Panc1 (cell line): Measurements from ENCODE around the gene RETNLB. TPM values are rescaled to one million over a fixed set of nuclear protein-coding genes. Genes with fewer than 3 reads are reported as not detected.

ENCODE experiments used
- ATAC-seq: fragments of 200-7000 bp; cut with Tn5 transposase; 2 replicates; pipeline ENCODE4 v1.9.1; 2020; ENCODE audit warnings: mild to moderate bottlenecking, moderate library complexity
- BruUV-seq: library from RNA; stranded (reverse); fragments of 400-500 nt; replicated peaks from 2 replicates; lab custom pipeline; 2021; lab: Mats Ljungman, UMichigan
- CTCF ChIA-PET: fragments of 300-600 bp; sonication (Branson Sonifier 250); formaldehyde crosslinking; loops from one replicate; lab custom pipeline; 2022; ENCODE audit warnings: antibody characterized with exemption; lab: Charles Lee
- POLR2A ChIA-PET: fragments of 300-600 bp; sonication (Branson Sonifier 250); formaldehyde crosslinking; loops from one replicate; lab custom pipeline; 2022; ENCODE audit warnings: antibody characterized with exemption; lab: Charles Lee
- DNase-seq: peaks from one replicate; pipeline ENCODE4 v3.0.0-alpha.2; 2010; ENCODE audit warnings: low read depth, low spot score
- H3K27ac ChIP-seq: 2 replicates; pipeline ENCODE4 v1.5.1; 2011; ENCODE audit warnings: mild to moderate bottlenecking, low read length, inconsistent platforms
- H3K27me3 ChIP-seq: fragments of 200-500 bp; sonication (Bioruptor generic); 2 replicates; pipeline ENCODE4 v1.6.0; 2014; ENCODE audit warnings: low read length, inconsistent platforms; ENCODE audit not compliant: control insufficient read depth, insufficient read depth
- H3K36me3 ChIP-seq: fragments of 200-500 bp; sonication (Bioruptor generic); 2 replicates; pipeline ENCODE4 v1.5.1; 2014; ENCODE audit warnings: inconsistent platforms, mild to moderate bottlenecking, low read length, moderate library complexity; ENCODE audit not compliant: control insufficient read depth, insufficient read depth
- H3K4me1 ChIP-seq: 2 replicates; pipeline ENCODE4 v1.5.1; 2011; ENCODE audit warnings: inconsistent platforms, mild to moderate bottlenecking, low read length, moderate library complexity; ENCODE audit not compliant: control insufficient read depth, insufficient read depth
- H3K4me3 ChIP-seq, 2 experiments: 2 replicates each; pipeline ENCODE4 v1.5.1; 2011 to 2012; ENCODE audit warnings: low read depth in 2 of 2, low read length in 2 of 2, mild to moderate bottlenecking in 2 of 2, inconsistent platforms in 1 of 2, moderate library complexity in 1 of 2
- H3K9me3 ChIP-seq: fragments of 200-500 bp; sonication (Bioruptor generic); 2 replicates; pipeline ENCODE4 v1.5.1; 2014; ENCODE audit warnings: low read depth, mild to moderate bottlenecking, inconsistent platforms, low read length, moderate library complexity; ENCODE audit not compliant: control insufficient read depth, insufficient read depth
- POLR2AphosphoS5 ChIP-seq: IDR thresholded peaks from 2 replicates; pipeline ENCODE4 v1.6.1; 2012; ENCODE audit warnings: mild to moderate bottlenecking, low read depth, low read length, moderate library complexity
- SIN3A ChIP-seq: IDR thresholded peaks from 2 replicates; pipeline ENCODE4 v1.6.1; 2012; ENCODE audit warnings: low read depth, mild to moderate bottlenecking, low read length, moderate library complexity, borderline replicate concordance; ENCODE audit not compliant: insufficient read depth
- TCF7L2 ChIP-seq: IDR thresholded peaks from 2 replicates; pipeline ENCODE4 v1.6.1; 2011; ENCODE audit warnings: mild to moderate bottlenecking, low read depth, low read length, inconsistent platforms
- in situ Hi-C: cut with HindIII; loops from 2 replicates; pipeline ENCODE4 v1.10.0; 2016; ENCODE audit warnings: low sequenced_read_pairs, low pct_unique_long_range_greater_than_20kb
- intact Hi-C: fragments of 100-400 bp; cut with micrococcal nuclease; formaldehyde crosslinking; loops from one replicate; pipeline ENCODE4 v1.10.0; 2022; ENCODE audit not compliant: unreplicated experiment
- total RNA-seq: library from RNA; stranded (reverse); gene quantifications from one replicate; pipeline ENCODE4 v1.2.1, GENCODE V29; 2021; ENCODE audit not compliant: unreplicated experiment
- TF ChIP-seq, protein P1 (sequence below): fragments of 450-650 bp; IDR thresholded peaks from 2 replicates; pipeline ENCODE4 v1.5.1; 2017; ENCODE audit warnings: mild to moderate bottlenecking
- TF ChIP-seq, protein P2 (sequence below), 2 experiments: IDR thresholded peaks; 2 replicates each; pipeline ENCODE4 v1.6.1; 2011 to 2012; ENCODE audit warnings: low read depth in 2 of 2, control low read depth in 1 of 2, low read length in 1 of 2, mild to moderate bottlenecking in 1 of 2, moderate library complexity in 1 of 2; ENCODE audit not compliant: insufficient read depth in 1 of 2

RETNLB gene
- total RNA-seq, 1 experiment from 2014 or later: not detected

DNA sequence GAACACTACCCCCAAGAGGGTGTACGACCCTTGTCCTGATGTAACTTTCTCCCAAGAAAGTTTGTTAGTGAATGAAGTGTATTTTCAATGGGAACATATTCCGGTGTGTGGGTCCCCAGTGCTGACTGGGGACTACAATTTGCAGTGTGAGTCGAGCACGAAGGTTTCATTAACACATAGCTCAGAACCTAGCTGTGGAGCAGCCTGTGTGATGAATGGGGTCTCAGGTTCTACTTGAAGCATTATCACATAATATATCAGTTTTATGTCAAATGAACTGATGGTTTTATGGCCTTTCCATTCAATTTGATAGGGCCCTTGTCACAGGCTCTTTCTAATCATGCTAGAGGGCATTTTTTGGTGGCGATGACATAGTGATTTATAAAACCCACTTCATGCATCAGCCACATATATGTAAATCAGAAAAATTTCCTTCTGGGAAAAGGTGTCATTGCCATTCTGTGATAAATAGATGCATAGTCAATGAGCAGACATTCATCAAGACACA lies 44.1 kb downstream of the RETNLB start:
- H3K27ac ChIP-seq: no peak overlapping the region
- in situ Hi-C loops: no loop called here
- intact Hi-C loops: no loop called here
- ChIA-PET POLR2A (no interaction called here), CTCF (no interaction called here)
- H3K27me3 ChIP-seq: peaks cover 8% of the 10 kb centered on the region
- ATAC-seq (no peak), DNase-seq (no peak)
- BruUV-seq: no TSS peak
- no peaks in the 10 kb centered on the region for H3K9me3 ChIP-seq
- no peaks in the 10 kb centered on the region for H3K36me3 ChIP-seq
- H3K4me1 ChIP-seq: no peaks in the 10 kb centered on the region
- H3K4me3 ChIP-seq: no peak overlapping the region
- TF ChIP-seq POLR2AphosphoS5 (no peak), TCF7L2 (no peak), SIN3A (no peak)
- TF ChIP-seq, protein P1, sequence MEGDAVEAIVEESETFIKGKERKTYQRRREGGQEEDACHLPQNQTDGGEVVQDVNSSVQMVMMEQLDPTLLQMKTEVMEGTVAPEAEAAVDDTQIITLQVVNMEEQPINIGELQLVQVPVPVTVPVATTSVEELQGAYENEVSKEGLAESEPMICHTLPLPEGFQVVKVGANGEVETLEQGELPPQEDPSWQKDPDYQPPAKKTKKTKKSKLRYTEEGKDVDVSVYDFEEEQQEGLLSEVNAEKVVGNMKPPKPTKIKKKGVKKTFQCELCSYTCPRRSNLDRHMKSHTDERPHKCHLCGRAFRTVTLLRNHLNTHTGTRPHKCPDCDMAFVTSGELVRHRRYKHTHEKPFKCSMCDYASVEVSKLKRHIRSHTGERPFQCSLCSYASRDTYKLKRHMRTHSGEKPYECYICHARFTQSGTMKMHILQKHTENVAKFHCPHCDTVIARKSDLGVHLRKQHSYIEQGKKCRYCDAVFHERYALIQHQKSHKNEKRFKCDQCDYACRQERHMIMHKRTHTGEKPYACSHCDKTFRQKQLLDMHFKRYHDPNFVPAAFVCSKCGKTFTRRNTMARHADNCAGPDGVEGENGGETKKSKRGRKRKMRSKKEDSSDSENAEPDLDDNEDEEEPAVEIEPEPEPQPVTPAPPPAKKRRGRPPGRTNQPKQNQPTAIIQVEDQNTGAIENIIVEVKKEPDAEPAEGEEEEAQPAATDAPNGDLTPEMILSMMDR: no peak
- TF ChIP-seq, protein P2, sequence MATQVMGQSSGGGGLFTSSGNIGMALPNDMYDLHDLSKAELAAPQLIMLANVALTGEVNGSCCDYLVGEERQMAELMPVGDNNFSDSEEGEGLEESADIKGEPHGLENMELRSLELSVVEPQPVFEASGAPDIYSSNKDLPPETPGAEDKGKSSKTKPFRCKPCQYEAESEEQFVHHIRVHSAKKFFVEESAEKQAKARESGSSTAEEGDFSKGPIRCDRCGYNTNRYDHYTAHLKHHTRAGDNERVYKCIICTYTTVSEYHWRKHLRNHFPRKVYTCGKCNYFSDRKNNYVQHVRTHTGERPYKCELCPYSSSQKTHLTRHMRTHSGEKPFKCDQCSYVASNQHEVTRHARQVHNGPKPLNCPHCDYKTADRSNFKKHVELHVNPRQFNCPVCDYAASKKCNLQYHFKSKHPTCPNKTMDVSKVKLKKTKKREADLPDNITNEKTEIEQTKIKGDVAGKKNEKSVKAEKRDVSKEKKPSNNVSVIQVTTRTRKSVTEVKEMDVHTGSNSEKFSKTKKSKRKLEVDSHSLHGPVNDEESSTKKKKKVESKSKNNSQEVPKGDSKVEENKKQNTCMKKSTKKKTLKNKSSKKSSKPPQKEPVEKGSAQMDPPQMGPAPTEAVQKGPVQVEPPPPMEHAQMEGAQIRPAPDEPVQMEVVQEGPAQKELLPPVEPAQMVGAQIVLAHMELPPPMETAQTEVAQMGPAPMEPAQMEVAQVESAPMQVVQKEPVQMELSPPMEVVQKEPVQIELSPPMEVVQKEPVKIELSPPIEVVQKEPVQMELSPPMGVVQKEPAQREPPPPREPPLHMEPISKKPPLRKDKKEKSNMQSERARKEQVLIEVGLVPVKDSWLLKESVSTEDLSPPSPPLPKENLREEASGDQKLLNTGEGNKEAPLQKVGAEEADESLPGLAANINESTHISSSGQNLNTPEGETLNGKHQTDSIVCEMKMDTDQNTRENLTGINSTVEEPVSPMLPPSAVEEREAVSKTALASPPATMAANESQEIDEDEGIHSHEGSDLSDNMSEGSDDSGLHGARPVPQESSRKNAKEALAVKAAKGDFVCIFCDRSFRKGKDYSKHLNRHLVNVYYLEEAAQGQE (IDR thresholded peaks at IDR 0.05; ENCODE audit: insufficient read depth in 1 of 2, low read depth in 2 of 2, low read length in 1 of 2): no peak

Other genes with a start within 250 kb of the RETNLB start
- gene MYH15, start 246.8 kb downstream of the RETNLB start, total RNA-seq: 1.2 TPM
- 52.0 TPM for gene CIP2A, start 168.0 kb downstream of the RETNLB start, total RNA-seq
- 30.9 TPM for gene DZIP3, start 167.7 kb downstream of the RETNLB start, total RNA-seq
- gene TRAT1, start 65.4 kb upstream of the RETNLB start, total RNA-seq: 0.21 TPM
- gene GUCA1C, start 196.5 kb upstream of the RETNLB start, total RNA-seq: not detected